ENCODE data around the gene TAF8. TPM values are rescaled to one million over a fixed set of nuclear protein-coding genes. Genes with fewer than 3 reads are reported as not detected.

Gene TAF8
- polyA plus RNA-seq, 1 of the 3 experiments (the other 2 are of a cell fraction) = 27.8 TPM

DNA sequence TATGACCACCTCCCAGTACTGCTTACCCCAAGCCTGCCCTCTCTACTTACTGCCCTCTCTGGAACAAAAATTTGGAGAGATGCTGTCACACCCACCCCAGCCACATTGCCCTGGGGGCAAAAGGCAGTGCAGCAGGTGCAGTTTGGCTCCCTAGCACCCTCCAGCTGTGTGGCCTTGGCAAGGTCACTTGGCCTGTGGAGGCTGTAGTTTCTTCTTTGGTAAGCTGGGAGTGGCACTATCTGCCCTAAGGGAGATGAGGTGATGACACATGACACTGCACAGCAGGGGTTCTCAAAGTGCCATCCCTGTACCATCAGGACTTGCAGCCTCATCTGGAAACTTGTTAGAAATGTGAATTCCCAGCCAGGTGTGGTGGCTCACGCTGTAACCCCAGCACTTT, 44.8 kb downstream of the TAF8 start:
- Histone ChIP-seq H3F3A (replicated peaks; ENCODE audit: insufficient read depth) (no peaks in the 10 kb centered on the region), H3K27ac (ENCODE audit: low read depth in 2 of 2, low read length in 1 of 2) (no peak overlapping the region), H3K4me1 (ENCODE audit: control insufficient read depth in 1 of 2, insufficient read depth in 2 of 2, low read depth in 1 of 2, low read length in 1 of 2) (0 out of 4 replicates have a peak, but pooled peaks cover 0 to under 1% of the 10 kb centered on the region in 2 experiments), H3K9me2 (no peaks in the 10 kb centered on the region), H4K20me1 (ENCODE audit: insufficient read depth) (no peaks in the 10 kb centered on the region), H3K9me3 (no peaks in the 10 kb centered on the region), H3K36me3 (replicated peaks in 1 of 2; ENCODE audit: control insufficient read depth in 1 of 2, insufficient read depth in 2 of 2, low read length in 1 of 2) (no peaks in the 10 kb centered on the region), H3K4me3 (ENCODE audit: low read depth in 2 of 2, low read length in 1 of 2) (no peak overlapping the region), H3K9ac (no peak overlapping the region), H3K27me3 (ENCODE audit: insufficient read depth) (no peaks in the 10 kb centered on the region), H3K79me2 (ENCODE audit: insufficient read depth) (no peaks in the 10 kb centered on the region), H2AFZ (ENCODE audit: low read depth) (no peak overlapping the region), H3K4me2 (no peak overlapping the region)
- 77% methylated on average over 1 of the region's 1 CpG for WGBS (ENCODE audit: low lambda C conversion rate)
- POLR2A ChIA-PET = no interaction called here
- TF ChIP-seq, protein P1, sequence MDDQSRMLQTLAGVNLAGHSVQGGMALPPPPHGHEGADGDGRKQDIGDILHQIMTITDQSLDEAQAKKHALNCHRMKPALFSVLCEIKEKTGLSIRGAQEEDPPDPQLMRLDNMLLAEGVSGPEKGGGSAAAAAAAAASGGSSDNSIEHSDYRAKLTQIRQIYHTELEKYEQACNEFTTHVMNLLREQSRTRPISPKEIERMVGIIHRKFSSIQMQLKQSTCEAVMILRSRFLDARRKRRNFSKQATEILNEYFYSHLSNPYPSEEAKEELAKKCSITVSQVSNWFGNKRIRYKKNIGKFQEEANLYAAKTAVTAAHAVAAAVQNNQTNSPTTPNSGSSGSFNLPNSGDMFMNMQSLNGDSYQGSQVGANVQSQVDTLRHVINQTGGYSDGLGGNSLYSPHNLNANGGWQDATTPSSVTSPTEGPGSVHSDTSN (IDR thresholded peaks at IDR 0.05) = no peak
- TF ChIP-seq, protein P2, sequence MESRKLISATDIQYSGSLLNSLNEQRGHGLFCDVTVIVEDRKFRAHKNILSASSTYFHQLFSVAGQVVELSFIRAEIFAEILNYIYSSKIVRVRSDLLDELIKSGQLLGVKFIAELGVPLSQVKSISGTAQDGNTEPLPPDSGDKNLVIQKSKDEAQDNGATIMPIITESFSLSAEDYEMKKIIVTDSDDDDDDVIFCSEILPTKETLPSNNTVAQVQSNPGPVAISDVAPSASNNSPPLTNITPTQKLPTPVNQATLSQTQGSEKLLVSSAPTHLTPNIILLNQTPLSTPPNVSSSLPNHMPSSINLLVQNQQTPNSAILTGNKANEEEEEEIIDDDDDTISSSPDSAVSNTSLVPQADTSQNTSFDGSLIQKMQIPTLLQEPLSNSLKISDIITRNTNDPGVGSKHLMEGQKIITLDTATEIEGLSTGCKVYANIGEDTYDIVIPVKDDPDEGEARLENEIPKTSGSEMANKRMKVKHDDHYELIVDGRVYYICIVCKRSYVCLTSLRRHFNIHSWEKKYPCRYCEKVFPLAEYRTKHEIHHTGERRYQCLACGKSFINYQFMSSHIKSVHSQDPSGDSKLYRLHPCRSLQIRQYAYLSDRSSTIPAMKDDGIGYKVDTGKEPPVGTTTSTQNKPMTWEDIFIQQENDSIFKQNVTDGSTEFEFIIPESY (IDR thresholded peaks at IDR 0.05; ENCODE audit: borderline replicate concordance, low read depth) = no peak
- no peak for TF ChIP-seq ELF1 (IDR thresholded peaks at IDR 0.05)
- TF ChIP-seq FOSL2 (IDR thresholded peaks at IDR 0.05; ENCODE audit: borderline replicate concordance, low read depth) = no peak
- no peak for TF ChIP-seq CHD2 (IDR thresholded peaks at IDR 0.05; ENCODE audit: low read length, partially characterized antibody)
- TF ChIP-seq, protein P3, sequence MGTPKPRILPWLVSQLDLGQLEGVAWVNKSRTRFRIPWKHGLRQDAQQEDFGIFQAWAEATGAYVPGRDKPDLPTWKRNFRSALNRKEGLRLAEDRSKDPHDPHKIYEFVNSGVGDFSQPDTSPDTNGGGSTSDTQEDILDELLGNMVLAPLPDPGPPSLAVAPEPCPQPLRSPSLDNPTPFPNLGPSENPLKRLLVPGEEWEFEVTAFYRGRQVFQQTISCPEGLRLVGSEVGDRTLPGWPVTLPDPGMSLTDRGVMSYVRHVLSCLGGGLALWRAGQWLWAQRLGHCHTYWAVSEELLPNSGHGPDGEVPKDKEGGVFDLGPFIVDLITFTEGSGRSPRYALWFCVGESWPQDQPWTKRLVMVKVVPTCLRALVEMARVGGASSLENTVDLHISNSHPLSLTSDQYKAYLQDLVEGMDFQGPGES (IDR thresholded peaks at IDR 0.05; ENCODE audit: low read depth, low read length) = no peak
- TF ChIP-seq POLR2AphosphoS5 (IDR thresholded peaks at IDR 0.05; ENCODE audit: low read depth, low read length) = no peak
- no peak for TF ChIP-seq SMC3 (IDR thresholded peaks at IDR 0.05; ENCODE audit: low read depth, low read length)
- TF ChIP-seq RXRA (IDR thresholded peaks at IDR 0.05; ENCODE audit: borderline replicate concordance, low read depth) = no peak
- TF ChIP-seq FOXJ3 (CRISPR knock-in tag; IDR thresholded peaks at IDR 0.05) = no peak
- TF ChIP-seq YY1 (IDR thresholded peaks at IDR 0.05; ENCODE audit: low read depth) = no peak
- no peak for TF ChIP-seq TEAD4 (IDR thresholded peaks at IDR 0.05; ENCODE audit: borderline replicate concordance, insufficient read depth)
- TF ChIP-seq SIN3A (IDR thresholded peaks at IDR 0.05; ENCODE audit: borderline replicate concordance, low read depth, low read length) = no peak
- TF ChIP-seq RFX5 (IDR thresholded peaks at IDR 0.05; ENCODE audit: low read length) = no peak
- TF ChIP-seq, protein P4, sequence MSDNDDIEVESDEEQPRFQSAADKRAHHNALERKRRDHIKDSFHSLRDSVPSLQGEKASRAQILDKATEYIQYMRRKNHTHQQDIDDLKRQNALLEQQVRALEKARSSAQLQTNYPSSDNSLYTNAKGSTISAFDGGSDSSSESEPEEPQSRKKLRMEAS (IDR thresholded peaks at IDR 0.05; ENCODE audit: low read depth) = no peak
- no peak for DNase-seq
- CTCF ChIA-PET = interaction anchor here (1.6 to 3.3 kb wide), 2 partner anchors 21 to 436 kb away, joined by 4 to 9 read pairs; no protein-coding TSS in a partner anchor

Data from SK-N-SH (cell line).